ENCODE measurements around the gene HERC3. TPM values are rescaled to one million over a fixed set of nuclear protein-coding genes. Genes with fewer than 3 reads are reported as not detected.

HERC3 gene
- total and polyA plus RNA-seq, 4 experiments from 2014 or later, result 39.9 to 97.1 (median 70.2) TPM

GRCh38 chr4:88655226-88655625 lies 62.9 kb downstream of the HERC3 start:
- H3K4me1 ChIP-seq (ENCODE audit: insufficient read depth, low read length), result peaks cover 5% of the 10 kb centered on the region
- H3K36me3 ChIP-seq (ENCODE audit: insufficient read depth, low read length), result peaks cover 25% of the 10 kb centered on the region
- Mint-ChIP-seq H3K27me3 (no peaks in the 10 kb centered on the region), H3K4me1 (peaks cover 20 to 32% (median 26%) of the 10 kb centered on the region in 4 donors), H3K9me3 (peaks cover 0 to 2% (median 0%) of the 10 kb centered on the region in 8 donors), H3K27ac (peak overlapping the region in 6 of 7 donors; percentile 3 to 72 (median 42)), H3K36me3 (peaks cover 43 to 62% of the 10 kb centered on the region in 2 donors), H3K4me3 (no peak overlapping the region)
- H3K27me3 ChIP-seq (ENCODE audit: insufficient read depth, low read length), result no peaks in the 10 kb centered on the region
- H3K4me3 ChIP-seq (ENCODE audit: low read length in 2 of 2), result no peak overlapping the region
- DNase-seq, result no peak
- no peaks in the 10 kb centered on the region for H3K9me3 ChIP-seq (ENCODE audit: control insufficient read depth in 1 of 2, low read length in 2 of 2)
- ChIA-PET POLR2A (ENCODE audit: partially characterized antibody) (interaction anchor here (1.0 kb wide), 1 partner anchor 64 kb away, joined by 3 read pairs; no protein-coding TSS in a partner anchor), CTCF (ENCODE audit: partially characterized antibody) (interaction anchor here (4.7 kb wide), 1 partner anchor 115 kb away, joined by 26 read pairs; no protein-coding TSS in a partner anchor)
- intact Hi-C loops (cut with micrococcal nuclease), result loop anchor here (5.0 kb wide), 1 partner anchor 367 kb away; no protein-coding TSS in a partner anchor
- H3K27ac ChIP-seq (ENCODE audit: low read depth, low read length), result no peak overlapping the region

- peak overlapping the region in 5 of 7 donors; percentile 2 to 71 (median 55) for H3K27ac Mint-ChIP-seq
- Histone ChIP-seq H3K27me3 (ENCODE audit: insufficient read depth, low read length) (no peaks in the 10 kb centered on the region), H3K4me3 (ENCODE audit: low read length in 2 of 2) (no peak overlapping the region), H3K36me3 (ENCODE audit: insufficient read depth, low read length) (peaks cover 18% of the 10 kb centered on the region), H3K9me3 (ENCODE audit: control insufficient read depth in 1 of 2, low read length in 2 of 2) (no peaks in the 10 kb centered on the region), H3K27ac (ENCODE audit: low read depth, low read length) (no peak overlapping the region), H3K4me1 (ENCODE audit: insufficient read depth, low read length) (peaks cover 5% of the 10 kb centered on the region)
- H3K27me3 Mint-ChIP-seq, result no peaks in the 10 kb centered on the region
- H3K4me1 Mint-ChIP-seq, result peaks cover 6 to 18% (median 9%) of the 10 kb centered on the region in 4 donors
- H3K9me3 Mint-ChIP-seq, result peaks cover 0 to 2% (median 0%) of the 10 kb centered on the region in 8 donors
- ChIA-PET CTCF (ENCODE audit: partially characterized antibody) (interaction anchor here (0.7 to 6.7 kb wide), 17 partner anchors 8 to 363 kb away, joined by 3 to 155 read pairs (median 5); partner anchors contain the start of gene PYURF), POLR2A (ENCODE audit: partially characterized antibody) (interaction anchor here (0.6 to 1.0 kb wide), 5 partner anchors 47 to 119 kb away, joined by 3 to 5 read pairs (median 3); partner anchors contain the start of gene HERC3)
- DNase-seq, result peak; percentile 32 to 47 (median 41)
- peaks cover 47 to 70% of the 10 kb centered on the region in 2 donors for H3K36me3 Mint-ChIP-seq
- intact Hi-C loops (cut with micrococcal nuclease), result loop anchor here (1.0 to 5.0 kb wide), 4 partner anchors 66 to 363 kb away; partner anchors contain the start of gene HERC3
- no peak overlapping the region for H3K4me3 Mint-ChIP-seq
Measured at GRCh38 chr4:88659055-88659889, 67.0 kb downstream of the HERC3 start.

- Histone ChIP-seq H3K4me1 (ENCODE audit: insufficient read depth, low read length) (peaks cover 5% of the 10 kb centered on the region), H3K4me3 (ENCODE audit: low read length in 2 of 2) (no peak overlapping the region), H3K27me3 (ENCODE audit: insufficient read depth, low read length) (no peaks in the 10 kb centered on the region), H3K9me3 (ENCODE audit: control insufficient read depth in 1 of 2, low read length in 2 of 2) (no peaks in the 10 kb centered on the region), H3K27ac (ENCODE audit: low read depth, low read length) (no peak overlapping the region), H3K36me3 (ENCODE audit: insufficient read depth, low read length) (peaks cover 16% of the 10 kb centered on the region)
- intact Hi-C loops (cut with micrococcal nuclease), result loop anchor here (1.0 to 5.0 kb wide), 4 partner anchors 67 to 362 kb away; partner anchors contain the start of gene HERC3
- Mint-ChIP-seq H3K27ac (peak overlapping the region in 2 of 7 donors; percentile 2 to 62), H3K36me3 (peaks cover 50 to 74% of the 10 kb centered on the region in 2 donors), H3K4me3 (no peak overlapping the region), H3K4me1 (peaks cover 6 to 18% (median 9%) of the 10 kb centered on the region in 4 donors), H3K9me3 (peaks cover 0 to 2% (median 0%) of the 10 kb centered on the region in 8 donors), H3K27me3 (no peaks in the 10 kb centered on the region)
- no peak for DNase-seq
- POLR2A ChIA-PET (ENCODE audit: partially characterized antibody), result interaction anchor here (0.6 kb wide), 1 partner anchor 57 kb away, joined by 3 read pairs; no protein-coding TSS in a partner anchor
- CTCF ChIA-PET (ENCODE audit: partially characterized antibody), result interaction anchor here (1.1 to 6.7 kb wide), 11 partner anchors 9 to 136 kb away, joined by 3 to 155 read pairs (median 5); partner anchors contain the start of gene PYURF
Measured at GRCh38 chr4:88659890-88660208, 67.6 kb downstream of the HERC3 start.

GRCh38 chr4:88660446-88661294 lies 68.4 kb downstream of the HERC3 start:
- Mint-ChIP-seq H3K27me3 (no peaks in the 10 kb centered on the region), H3K27ac (peak overlapping the region in 2 of 7 donors; percentile 34 to 59), H3K4me3 (no peak overlapping the region), H3K9me3 (peaks cover 0 to 2% (median 0%) of the 10 kb centered on the region in 8 donors), H3K36me3 (peaks cover 50 to 71% of the 10 kb centered on the region in 2 donors), H3K4me1 (peaks cover 6 to 14% (median 8%) of the 10 kb centered on the region in 4 donors)
- no peaks in the 10 kb centered on the region for H3K27me3 ChIP-seq (ENCODE audit: insufficient read depth, low read length)
- no peak for DNase-seq
- ChIA-PET CTCF (ENCODE audit: partially characterized antibody) (interaction anchor here (0.8 to 6.7 kb wide), 4 partner anchors 10 to 145 kb away, joined by 3 to 155 read pairs (median 6); no protein-coding TSS in a partner anchor), POLR2A (ENCODE audit: partially characterized antibody) (no interaction called here)
- intact Hi-C loops (cut with micrococcal nuclease), result no loop called here
- H3K4me1 ChIP-seq (ENCODE audit: insufficient read depth, low read length), result peaks cover 5% of the 10 kb centered on the region
- no peak overlapping the region for H3K27ac ChIP-seq (ENCODE audit: low read depth, low read length)
- peaks cover 9% of the 10 kb centered on the region for H3K36me3 ChIP-seq (ENCODE audit: insufficient read depth, low read length)
- no peak overlapping the region for H3K4me3 ChIP-seq (ENCODE audit: low read length in 2 of 2)
- no peaks in the 10 kb centered on the region for H3K9me3 ChIP-seq (ENCODE audit: control insufficient read depth in 1 of 2, low read length in 2 of 2)

- H3K27me3 ChIP-seq (ENCODE audit: insufficient read depth, low read length), result no peaks in the 10 kb centered on the region
- H3K27me3 Mint-ChIP-seq, result no peaks in the 10 kb centered on the region
- no peak overlapping the region for H3K4me3 ChIP-seq (ENCODE audit: low read length in 2 of 2)
- peaks cover 9% of the 10 kb centered on the region for H3K36me3 ChIP-seq (ENCODE audit: insufficient read depth, low read length)
- ChIA-PET CTCF (ENCODE audit: partially characterized antibody) (interaction anchor here (1.2 to 6.7 kb wide), 3 partner anchors 11 to 147 kb away, joined by 3 to 155 read pairs (median 4); no protein-coding TSS in a partner anchor), POLR2A (ENCODE audit: partially characterized antibody) (no interaction called here)
- peaks cover 40 to 65% of the 10 kb centered on the region in 2 donors for H3K36me3 Mint-ChIP-seq
- H3K4me1 Mint-ChIP-seq, result peaks cover 5 to 10% (median 7%) of the 10 kb centered on the region in 4 donors
- no peak overlapping the region for H3K27ac Mint-ChIP-seq
- H3K4me1 ChIP-seq (ENCODE audit: insufficient read depth, low read length), result peaks cover 5% of the 10 kb centered on the region
- intact Hi-C loops (cut with micrococcal nuclease), result no loop called here
- no peak for DNase-seq
- no peak overlapping the region for H3K27ac ChIP-seq (ENCODE audit: low read depth, low read length)
- peaks cover 0 to 2% (median 0%) of the 10 kb centered on the region in 8 donors for H3K9me3 Mint-ChIP-seq
- H3K9me3 ChIP-seq (ENCODE audit: control insufficient read depth in 1 of 2, low read length in 2 of 2), result no peaks in the 10 kb centered on the region
- no peak overlapping the region for H3K4me3 Mint-ChIP-seq
Measured at GRCh38 chr4:88661739-88662138, 69.5 kb downstream of the HERC3 start.

- H3K27ac ChIP-seq (ENCODE audit: low read depth, low read length), result no peak overlapping the region
- ChIA-PET CTCF (ENCODE audit: partially characterized antibody) (interaction anchor here (0.8 to 1.5 kb wide), 6 partner anchors 10 to 133 kb away, joined by 3 to 5 read pairs (median 3); no protein-coding TSS in a partner anchor), POLR2A (ENCODE audit: partially characterized antibody) (no interaction called here)
- peak in 3 of 5 donors; percentile 12 to 25 (median 20) for DNase-seq
- no peaks in the 10 kb centered on the region for H3K4me1 ChIP-seq (ENCODE audit: insufficient read depth, low read length)
- no peaks in the 10 kb centered on the region for H3K27me3 ChIP-seq (ENCODE audit: insufficient read depth, low read length)
- no peaks in the 10 kb centered on the region for H3K27me3 Mint-ChIP-seq
- no peak overlapping the region for H3K4me3 ChIP-seq (ENCODE audit: low read length in 2 of 2)
- intact Hi-C loops (cut with micrococcal nuclease), result loop anchor here (10.0 kb wide), 1 partner anchor 458 kb away; no protein-coding TSS in a partner anchor
- H3K27ac Mint-ChIP-seq, result peak overlapping the region in 3 of 7 donors; percentile 9 to 38 (median 12)
- H3K9me3 Mint-ChIP-seq, result no peaks in the 10 kb centered on the region
- peaks cover 0 to 5% (median 4%) of the 10 kb centered on the region in 4 donors for H3K4me1 Mint-ChIP-seq
- H3K4me3 Mint-ChIP-seq, result no peak overlapping the region
- peaks cover 17% of the 10 kb centered on the region for H3K36me3 ChIP-seq (ENCODE audit: insufficient read depth, low read length)
- peaks cover 53 to 70% of the 10 kb centered on the region in 2 donors for H3K36me3 Mint-ChIP-seq
- H3K9me3 ChIP-seq (ENCODE audit: control insufficient read depth in 1 of 2, low read length in 2 of 2), result no peaks in the 10 kb centered on the region
Measured at GRCh38 chr4:88672987-88673386, 80.7 kb downstream of the HERC3 start.

Measured in CD4-positive, alpha-beta memory T cell (primary cell).